IMR-90 (cell line): ENCODE results near the gene ZNF594. TPM values are rescaled to one million over a fixed set of nuclear protein-coding genes. Genes with fewer than 3 reads are reported as not detected.

ENCODE experiments used
- ATAC-seq: fragments of 200-7000 bp; cut with Tn5 transposase; 2 replicates; pipeline ENCODE4 v1.9.1; 2020; ENCODE audit warnings: low read depth, mild to moderate bottlenecking, moderate library complexity
- BruUV-seq: library from RNA; stranded (reverse); fragments of 400-500 nt; replicated peaks from 2 replicates; lab custom pipeline; 2021; lab: Mats Ljungman, UMichigan
- CTCF ChIA-PET: fragments of 300-600 bp; formaldehyde crosslinking; extraction: SDS; loops from one replicate; lab custom pipeline; 2021; ENCODE audit warnings: antibody characterized with exemption; lab: Yijun Ruan, JAX
- POLR2A ChIA-PET: fragments of 300-600 bp; sonication (Branson Sonifier 250); formaldehyde crosslinking; loops from one replicate; lab custom pipeline; 2022; ENCODE audit warnings: antibody characterized with exemption; ENCODE audit not compliant: unreplicated experiment; lab: Charles Lee
- DNase-seq: peaks from one replicate; pipeline ENCODE4 v3.0.0; 2013
- H2AFZ ChIP-seq: replicated peaks from 2 replicates; pipeline ENCODE3; 2013; ENCODE audit warnings: low read length, mild to moderate bottlenecking; ENCODE audit not compliant: poor library complexity
- H2AK5ac ChIP-seq: 2 replicates; pipeline ENCODE4 v1.6.1; 2013; ENCODE audit warnings: low read depth, low read length, inconsistent platforms
- H2AK9ac ChIP-seq: replicated peaks from 2 replicates; pipeline ENCODE3; 2013; ENCODE audit warnings: mild to moderate bottlenecking, low read depth, low read length, moderate library complexity; ENCODE audit not compliant: poor library complexity
- H2BK120ac ChIP-seq: 2 replicates; pipeline ENCODE4 v1.6.1; 2013; ENCODE audit warnings: low read depth, low read length, inconsistent platforms
- H2BK15ac ChIP-seq: 3 replicates; pipeline ENCODE4 v1.6.1; 2013; ENCODE audit warnings: low read depth, low read length, inconsistent platforms
- H2BK20ac ChIP-seq: 2 replicates; pipeline ENCODE4 v1.6.1; 2013; ENCODE audit warnings: low read depth, mild to moderate bottlenecking, inconsistent platforms, low read length, moderate library complexity
- H2BK5ac ChIP-seq: 2 replicates; pipeline ENCODE4 v1.6.1; 2013; ENCODE audit warnings: mild to moderate bottlenecking, low read depth, low read length, inconsistent platforms; ENCODE audit not compliant: poor library complexity, severe bottlenecking
- H3K14ac ChIP-seq: replicated peaks from 2 replicates; pipeline ENCODE4 v1.6.1; 2013; ENCODE audit warnings: low read depth, low read length, inconsistent platforms
- H3K18ac ChIP-seq: 2 replicates; pipeline ENCODE4 v1.6.1; 2013; ENCODE audit warnings: low read depth, low read length, control low read depth
- H3K23ac ChIP-seq: 2 replicates; pipeline ENCODE4 v1.6.1; 2013; ENCODE audit warnings: low read depth, low read length, inconsistent platforms
- H3K27ac ChIP-seq: 2 replicates; pipeline ENCODE4 v1.5.1; 2013; ENCODE audit warnings: mild to moderate bottlenecking, control low read depth, low read length; ENCODE audit not compliant: insufficient read depth
- H3K27me3 ChIP-seq: 2 replicates; pipeline ENCODE4 v1.6.1; 2013; ENCODE audit warnings: low read length; ENCODE audit not compliant: control insufficient read depth, insufficient read depth
- H3K36me3 ChIP-seq: 2 replicates; pipeline ENCODE4 v1.6.1; 2013; ENCODE audit warnings: low read length, mixed read lengths; ENCODE audit not compliant: control insufficient read depth, insufficient read depth
- H3K4ac ChIP-seq: 2 replicates; pipeline ENCODE4 v1.6.1; 2013; ENCODE audit warnings: low read depth, low read length, inconsistent platforms
- H3K4me1 ChIP-seq: 2 replicates; pipeline ENCODE4 v1.6.1; 2013; ENCODE audit warnings: low read length, mixed read lengths; ENCODE audit not compliant: control insufficient read depth, insufficient read depth
- H3K4me2 ChIP-seq: 2 replicates; pipeline ENCODE4 v1.6.1; 2013; ENCODE audit warnings: low read depth, mild to moderate bottlenecking, control low read depth, low read length, moderate library complexity
- H3K4me3 ChIP-seq: 2 replicates; pipeline ENCODE4 v1.5.1; 2013; ENCODE audit warnings: low read depth, mild to moderate bottlenecking, control low read depth, low read length, moderate library complexity; ENCODE audit not compliant: insufficient read depth
- H3K56ac ChIP-seq: 2 replicates; pipeline ENCODE4 v1.6.1; 2013; ENCODE audit warnings: low read length, inconsistent platforms; ENCODE audit not compliant: insufficient read depth; ENCODE audit errors: extremely low read depth
- H3K79me1 ChIP-seq, 2 experiments: 2 replicates each; pipeline ENCODE4 v1.6.1; 2013; ENCODE audit warnings: low read length in 2 of 2, inconsistent platforms in 1 of 2, low read depth in 1 of 2
- H3K9ac ChIP-seq: 2 replicates; pipeline ENCODE4 v1.6.1; 2013; ENCODE audit warnings: low read depth, low read length, control low read depth
- H3K9me1 ChIP-seq: 2 replicates; pipeline ENCODE4 v1.6.1; 2013; ENCODE audit warnings: low read length, inconsistent platforms; ENCODE audit not compliant: insufficient read depth
- H3K9me3 ChIP-seq: 2 replicates; pipeline ENCODE4 v1.6.1; 2013; ENCODE audit warnings: low read length; ENCODE audit not compliant: control insufficient read depth, insufficient read depth
- H4K20me1 ChIP-seq: 2 replicates; pipeline ENCODE4 v1.6.1; 2013; ENCODE audit warnings: low read length, inconsistent platforms; ENCODE audit not compliant: insufficient read depth
- H4K5ac ChIP-seq: 2 replicates; pipeline ENCODE4 v1.6.1; 2013; ENCODE audit warnings: mild to moderate bottlenecking, low read depth, low read length, control low read depth
- H4K8ac ChIP-seq, 2 experiments: 2 replicates each; pipeline ENCODE4 v1.6.1; 2013; ENCODE audit warnings: low read depth in 2 of 2, low read length in 2 of 2, control low read depth in 1 of 2, inconsistent platforms in 1 of 2
- H4K91ac ChIP-seq: 2 replicates; pipeline ENCODE4 v1.6.1; 2013; ENCODE audit warnings: low read depth, low read length, inconsistent platforms; ENCODE audit not compliant: insufficient read depth
- BHLHE40 ChIP-seq: fragments of 150-350 bp; IDR thresholded peaks from 2 replicates; pipeline ENCODE4 v1.6.1; 2016; ENCODE audit warnings: mild to moderate bottlenecking, low read depth, low read length
- CEBPB ChIP-seq: IDR thresholded peaks from 2 replicates; pipeline ENCODE4 v1.6.1; 2012; ENCODE audit warnings: low read depth, low read length, improper control_type of control experiment
- CHD1 ChIP-seq: IDR thresholded peaks from 2 replicates; pipeline ENCODE4 v1.6.1; 2012; ENCODE audit warnings: low read depth, low read length, improper control_type of control experiment
- FOS ChIP-seq: fragments of 150-350 bp; IDR thresholded peaks from 2 replicates; pipeline ENCODE4 v1.6.1; 2016; ENCODE audit warnings: low read depth, low read length
- MAFK ChIP-seq: IDR thresholded peaks from 2 replicates; pipeline ENCODE4 v1.6.1; 2012; ENCODE audit warnings: low read depth, low read length, improper control_type of control experiment
- MXI1 ChIP-seq: IDR thresholded peaks from 2 replicates; pipeline ENCODE4 v1.6.1; 2012; ENCODE audit warnings: low read depth, mild to moderate bottlenecking, low read length, moderate library complexity, borderline replicate concordance
- NFE2L2 ChIP-seq: fragments of 150-350 bp; IDR thresholded peaks from 2 replicates; pipeline ENCODE4 v1.6.1; 2016; ENCODE audit warnings: low read depth, mild to moderate bottlenecking, low read length
- RAD21 ChIP-seq: IDR thresholded peaks from 2 replicates; pipeline ENCODE4 v1.6.1; 2012; ENCODE audit warnings: low read length, improper control_type of control experiment
- RCOR1 ChIP-seq: IDR thresholded peaks from 2 replicates; pipeline ENCODE4 v1.6.1; 2012; ENCODE audit warnings: mild to moderate bottlenecking, low read length, improper control_type of control experiment; ENCODE audit not compliant: insufficient replicate concordance
- SMC3 ChIP-seq: fragments of 150-350 bp; IDR thresholded peaks from 2 replicates; pipeline ENCODE4 v1.6.1; 2016; ENCODE audit warnings: low read depth, mild to moderate bottlenecking, antibody characterized with exemption, low read length, moderate library complexity
- WGBS, 2 experiments: methylation state at CpG; one replicate each; pipeline versions ENCODE4 v1.1.5 to v1.1.7; 2013; ENCODE audit warnings: missing lambda C conversion rate in 2 of 2; ENCODE audit not compliant: insufficient read length in 1 of 2; ENCODE audit errors: extremely low coverage in 2 of 2; 5-methylcytosine and 5-hydroxymethylcytosine counted together
- dilution Hi-C: fragments of 300-500 bp; cut with HindIII; formaldehyde crosslinking; loops from one replicate; pipeline ENCODE4 v1.14.3; 2018; ENCODE audit warnings: low sequenced_read_pairs; ENCODE audit not compliant: unreplicated experiment
- in situ Hi-C: fragments of 300-500 bp; cut with MboI; formaldehyde crosslinking; loops from 3 replicates; pipeline ENCODE4 v1.14.3; 2019; ENCODE audit warnings: low sequenced_read_pairs, inconsistent platforms, mixed read lengths
- intact Hi-C: fragments of 100-400 bp; cut with micrococcal nuclease; formaldehyde crosslinking; loops from 2 replicates; pipeline ENCODE4 v1.10.0; 2022
- polyA plus RNA-seq, 3 experiments: library from polyadenylated mRNA; depleted of rRNA; stranded (reverse); fragments of >200 nt; gene quantifications; 2 replicates each; pipeline ENCODE4 v1.2.3, GENCODE V29; 2012; ENCODE audit warnings: low replicate concordance in 1 of 3
- total RNA-seq: library from RNA; depleted of rRNA; stranded (reverse); fragments of >200 nt; gene quantifications from 2 replicates; pipeline ENCODE4 v1.2.3, GENCODE V29; 2012
- TF ChIP-seq, protein P1 (sequence below): fragments of 150-350 bp; IDR thresholded peaks from 2 replicates; pipeline ENCODE4 v1.6.1; 2016; ENCODE audit warnings: low read depth, mild to moderate bottlenecking, low read length, moderate library complexity, borderline replicate concordance
- TF ChIP-seq, protein P2 (sequence below): fragments of 150-350 bp; IDR thresholded peaks from 2 replicates; pipeline ENCODE4 v1.6.1; 2017; ENCODE audit warnings: mild to moderate bottlenecking, antibody characterized with exemption, low read length, low read depth

ZNF594 gene
- total and polyA plus RNA-seq, 2 of the 4 experiments (the other 2 are of a cell fraction): 2.5 to 7.2 TPM

DNA sequence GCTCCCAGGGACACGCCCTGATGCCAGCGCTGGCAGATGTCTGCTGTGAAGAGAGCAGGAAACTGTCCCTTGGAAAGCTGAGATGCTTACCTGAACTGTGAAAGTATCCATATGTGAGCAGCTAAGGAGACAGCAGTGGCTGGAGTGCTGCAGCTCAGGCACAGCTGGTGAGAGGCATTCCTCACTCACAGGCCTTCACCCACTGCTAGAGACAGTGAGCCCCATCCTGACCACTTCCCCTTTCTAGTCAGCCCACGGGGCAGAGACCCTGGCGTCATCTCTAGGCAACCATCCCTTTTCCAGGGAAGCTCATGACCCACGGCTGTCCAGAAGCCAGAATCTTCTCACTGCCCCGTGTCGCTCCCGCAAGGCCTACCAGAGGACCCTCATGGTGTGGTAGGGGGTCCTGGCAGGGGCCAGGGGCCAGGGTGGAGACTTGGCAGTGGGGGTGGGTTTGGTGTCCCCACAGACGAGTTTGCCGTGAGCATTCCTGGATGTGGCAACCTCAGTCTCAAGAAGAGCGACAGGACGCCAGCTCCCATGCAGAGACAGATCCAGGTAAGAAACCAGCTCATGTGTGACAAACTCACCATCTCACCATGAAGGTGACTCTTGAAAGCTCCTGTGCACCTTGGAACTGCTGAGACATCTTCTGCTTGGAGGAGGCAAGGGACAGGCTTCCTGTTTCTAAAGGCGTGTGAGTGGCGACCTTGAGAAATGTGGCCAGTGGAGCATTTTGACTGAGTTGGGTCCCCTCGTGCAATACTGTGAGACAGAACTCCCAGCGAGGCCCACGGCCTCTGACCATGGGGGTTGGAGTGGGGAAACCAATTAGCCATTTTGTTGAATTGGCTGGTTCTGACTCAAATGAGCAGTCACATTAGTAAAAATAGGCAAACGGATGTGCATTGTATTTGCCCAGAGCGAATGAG is 43.2 kb upstream of the ZNF594 start, which contains the start of gene SCIMP:
TSS of gene SCIMP (minus strand) at position 216 of the 932 bp plus-strand sequence. CDS start at position 111, 105 bp downstream.
- BruUV-seq: no TSS peak
- WGBS, 2 experiments: 96% methylated on average over 9 of the region's 19 CpGs; no CpG with 5 or more reads in 1 of the 2 experiments
- intact Hi-C loops (no loop called here), in situ Hi-C loops (loop anchor here (25.0 kb wide), 1 partner anchor 1202 kb away; the partner anchor contains the start of genes AIPL1 and PIMREG), dilution Hi-C loops (no loop called here)
- Histone ChIP-seq H3K18ac (no peak within 1 kb of the TSS), H3K27ac (no peak within 1 kb of the TSS), H3K4me1 (no peaks in the 10 kb centered on the region), H3K4me2 (no peak within 1 kb of the TSS), H3K14ac (no peak within 1 kb of the TSS), H2AK9ac (no peak within 1 kb of the TSS), H2AK5ac (no peak within 1 kb of the TSS), H3K9me3 (no peaks in the 10 kb centered on the region), H2BK20ac (no peak within 1 kb of the TSS), H3K9me1 (no peaks in the 10 kb centered on the region), H3K9ac (no peak within 1 kb of the TSS), H2BK5ac (no peak within 1 kb of the TSS), H3K4ac (no peak within 1 kb of the TSS), H4K20me1 (no peaks in the 10 kb centered on the region), H4K5ac (no peak within 1 kb of the TSS), H2BK15ac (no peak within 1 kb of the TSS), H3K36me3 (peaks cover 2% of the 10 kb centered on the region; the same call in 1 of the 2 replicates), H4K91ac (no peak within 1 kb of the TSS), H3K79me1 (no peaks in the 10 kb centered on the region), H2BK120ac (no peak within 1 kb of the TSS), H3K56ac (no peak within 1 kb of the TSS), H3K4me3 (no peak within 1 kb of the TSS), H3K23ac (no peak within 1 kb of the TSS), H2AFZ (no peak within 1 kb of the TSS), H4K8ac (no peak within 1 kb of the TSS), H3K27me3 (no peaks in the 10 kb centered on the region)
- ATAC-seq (no peak), DNase-seq (no peak)
- ChIA-PET POLR2A (no interaction called here), CTCF (no interaction called here)
- no peak for TF ChIP-seq SMC3
- no peak for TF ChIP-seq CEBPB
- no peak for TF ChIP-seq RCOR1
- no peak for TF ChIP-seq CHD1
- TF ChIP-seq FOS: no peak
- TF ChIP-seq MXI1: no peak
- TF ChIP-seq BHLHE40: no peak
- TF ChIP-seq, protein P1, sequence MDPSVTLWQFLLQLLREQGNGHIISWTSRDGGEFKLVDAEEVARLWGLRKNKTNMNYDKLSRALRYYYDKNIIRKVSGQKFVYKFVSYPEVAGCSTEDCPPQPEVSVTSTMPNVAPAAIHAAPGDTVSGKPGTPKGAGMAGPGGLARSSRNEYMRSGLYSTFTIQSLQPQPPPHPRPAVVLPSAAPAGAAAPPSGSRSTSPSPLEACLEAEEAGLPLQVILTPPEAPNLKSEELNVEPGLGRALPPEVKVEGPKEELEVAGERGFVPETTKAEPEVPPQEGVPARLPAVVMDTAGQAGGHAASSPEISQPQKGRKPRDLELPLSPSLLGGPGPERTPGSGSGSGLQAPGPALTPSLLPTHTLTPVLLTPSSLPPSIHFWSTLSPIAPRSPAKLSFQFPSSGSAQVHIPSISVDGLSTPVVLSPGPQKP: no peak
- no peak for TF ChIP-seq MAFK
- no peak for TF ChIP-seq RAD21
- TF ChIP-seq NFE2L2: no peak
- TF ChIP-seq, protein P2, sequence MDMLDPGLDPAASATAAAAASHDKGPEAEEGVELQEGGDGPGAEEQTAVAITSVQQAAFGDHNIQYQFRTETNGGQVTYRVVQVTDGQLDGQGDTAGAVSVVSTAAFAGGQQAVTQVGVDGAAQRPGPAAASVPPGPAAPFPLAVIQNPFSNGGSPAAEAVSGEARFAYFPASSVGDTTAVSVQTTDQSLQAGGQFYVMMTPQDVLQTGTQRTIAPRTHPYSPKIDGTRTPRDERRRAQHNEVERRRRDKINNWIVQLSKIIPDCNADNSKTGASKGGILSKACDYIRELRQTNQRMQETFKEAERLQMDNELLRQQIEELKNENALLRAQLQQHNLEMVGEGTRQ: no peak
